Measurements from ENCODE around the gene SPATA31A5. TPM values are rescaled to one million over a fixed set of nuclear protein-coding genes. Genes with fewer than 3 reads are reported as not detected.
"Not testable (repeated sequence)": the region's sequence is repeated elsewhere in the genome, so short reads cannot be mapped to it uniquely, and the experiment has no call there.

Gene SPATA31A5
- total RNA-seq: not detected

- ATAC-seq; intact Hi-C loops (cut with DNase I); DNase-seq (ENCODE audit: low spot score): not testable (repeated sequence)
These were observed at the start of gene SPATA31A5 for GRCh38 chr9:60914107-60914506. Gene SPATA31A5 (plus strand): TSS chr9:60914407. CDS start chr9:60914436, 29 bp downstream.

DNA sequence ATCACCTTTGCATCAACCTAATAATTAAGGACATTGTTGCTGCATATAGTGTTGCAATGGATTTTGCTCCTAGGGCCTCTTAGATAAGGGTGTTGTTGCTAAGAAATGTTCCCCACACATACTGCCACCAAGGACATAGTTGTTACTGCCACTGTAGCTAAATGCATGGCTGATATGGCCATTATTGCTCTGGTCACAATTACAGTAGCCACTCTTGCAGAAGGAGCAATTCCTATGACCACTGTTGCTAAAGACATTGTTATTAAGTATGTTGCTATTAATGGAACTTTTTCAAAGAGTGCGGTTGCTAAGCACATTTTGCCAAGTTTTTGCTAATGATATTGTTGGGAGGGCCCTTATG is 48.8 kb downstream of the SPATA31A5 start:
- ATAC-seq; intact Hi-C loops (cut with DNase I): not testable (repeated sequence)

DNA sequence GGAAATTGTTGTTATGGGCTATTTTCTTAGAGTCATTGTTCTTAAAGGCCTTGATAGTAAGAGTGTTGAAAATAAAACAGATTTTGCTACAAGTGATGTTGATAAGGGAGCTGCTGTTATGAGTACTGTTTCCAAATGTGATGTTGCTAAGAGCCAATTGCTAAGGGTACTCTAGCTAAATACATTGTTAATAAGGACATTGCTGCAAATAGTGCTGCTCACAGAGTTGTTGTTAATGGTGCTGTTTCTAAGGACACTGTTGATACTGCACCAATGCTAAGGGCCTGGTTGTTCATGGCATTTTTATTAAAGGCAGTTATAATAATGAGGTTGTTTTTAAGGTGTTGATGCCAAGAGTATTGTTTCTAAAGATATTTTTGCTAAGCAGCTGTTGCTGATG is 52.2 kb downstream of the SPATA31A5 start:
- intact Hi-C loops (cut with DNase I); ATAC-seq: not testable (repeated sequence)

More for the DNA sequence above, 48.8 kb downstream of the SPATA31A5 start:
- not testable (repeated sequence) for DNase-seq (ENCODE audit: low spot score)

More for the DNA sequence above, 52.2 kb downstream of the SPATA31A5 start:
- not testable (repeated sequence) for DNase-seq (ENCODE audit: low spot score)

All from sciatic nerve (tissue), 2 donors.